MCF 10A (cell line): Measurements from ENCODE around the gene EMB. TPM values are rescaled to one million over a fixed set of nuclear protein-coding genes. Genes with fewer than 3 reads are reported as not detected.
"Not testable (repeated sequence)": the region's sequence is repeated elsewhere in the genome, so short reads cannot be mapped to it uniquely, and the experiment has no call there.

ENCODE experiments used
- BruUV-seq: library from RNA; stranded (reverse); fragments of 400-500 nt; replicated peaks from 2 replicates; lab custom pipeline; 2021; lab: Mats Ljungman, UMichigan
- CTCF ChIA-PET: fragments of 300-600 bp; sonication (Branson Sonifier 250); formaldehyde crosslinking; extraction: SDS; loops from one replicate; lab custom pipeline; 2021; ENCODE audit warnings: antibody characterized with exemption, inconsistent platforms; lab: Yijun Ruan, JAX
- POLR2A ChIA-PET: fragments of 300-600, 350-650 bp; sonication (Branson Sonifier 250); formaldehyde crosslinking; extraction: SDS; loops from one replicate; lab custom pipeline; 2020; ENCODE audit warnings: antibody characterized with exemption, inconsistent platforms; lab: Yijun Ruan, JAX
- DNase-seq: peaks from one replicate; pipeline ENCODE4 v3.0.0-alpha.2; 2018; ENCODE audit not compliant: unreplicated experiment
- H3K27ac Mint-ChIP-seq: one replicate; pipeline ENCODE4 v1.8.0; 2022; ENCODE audit warnings: mild to moderate bottlenecking, low read depth, mixed read lengths; ENCODE audit not compliant: unreplicated experiment
- H3K27me3 Mint-ChIP-seq: one replicate; pipeline ENCODE4 v1.8.0; 2022; ENCODE audit warnings: mixed read lengths; ENCODE audit not compliant: insufficient read depth, unreplicated experiment
- H3K36me3 Mint-ChIP-seq: one replicate; pipeline ENCODE4 v1.8.0; 2022; ENCODE audit warnings: mild to moderate bottlenecking, moderate library complexity, mixed read lengths; ENCODE audit not compliant: insufficient read depth, unreplicated experiment
- H3K4me1 Mint-ChIP-seq: one replicate; pipeline ENCODE4 v1.8.0; 2022; ENCODE audit warnings: mixed read lengths; ENCODE audit not compliant: insufficient read depth, unreplicated experiment
- H3K4me3 Mint-ChIP-seq: one replicate; pipeline ENCODE4 v1.8.0; 2022; ENCODE audit warnings: mild to moderate bottlenecking, moderate library complexity, mixed read lengths; ENCODE audit not compliant: unreplicated experiment
- H3K9me3 Mint-ChIP-seq: one replicate; pipeline ENCODE4 v1.8.0; 2022; ENCODE audit warnings: mixed read lengths; ENCODE audit not compliant: unreplicated experiment
- CTCF ChIP-seq: fragments of 200-600 bp; IDR thresholded peaks from one replicate; pipeline ENCODE4 v1.8.0; 2022; ENCODE audit warnings: antibody characterized with exemption, mild to moderate bottlenecking; ENCODE audit not compliant: unreplicated experiment
- intact Hi-C: fragments of 100-400 bp; cut with micrococcal nuclease; formaldehyde crosslinking; loops from 2 replicates; pipeline ENCODE4 v1.14.1; 2022
- total RNA-seq: library from RNA; stranded (reverse); gene quantifications from 2 replicates; pipeline ENCODE4 v1.2.3, GENCODE V29; 2022

The EMB gene
- total RNA-seq, 1 experiment from 2014 or later = 27.7 TPM

- DNase-seq = peak; percentile 86
- intact Hi-C loops = no loop called here
- TF ChIP-seq CTCF = no peak
- no peaks in the 10 kb centered on the region for H3K36me3 Mint-ChIP-seq
- ChIA-PET POLR2A (interaction anchor here (1.4 kb wide), 1 partner anchor 13 kb away, joined by 4 read pairs; no protein-coding TSS in a partner anchor), CTCF (interaction anchor here (0.7 to 0.9 kb wide), 2 partner anchors 10 to 16 kb away, joined by 3 to 4 read pairs; no protein-coding TSS in a partner anchor)
- no peaks in the 10 kb centered on the region for H3K27me3 Mint-ChIP-seq
- H3K27ac Mint-ChIP-seq = peak overlapping the region; percentile 81
- no peaks in the 10 kb centered on the region for H3K9me3 Mint-ChIP-seq
- H3K4me3 Mint-ChIP-seq = no peak overlapping the region
- H3K4me1 Mint-ChIP-seq = peaks cover 15% of the 10 kb centered on the region
- no TSS peak for BruUV-seq
These were observed 34.2 kb downstream of the EMB start for GRCh38 chr5:50406877-50407276.

- no peak for DNase-seq
- H3K4me1 Mint-ChIP-seq = peaks cover 5% of the 10 kb centered on the region
- intact Hi-C loops = no loop called here
- H3K27ac Mint-ChIP-seq = no peak overlapping the region
- ChIA-PET POLR2A (no interaction called here), CTCF (no interaction called here)
- H3K4me3 Mint-ChIP-seq = no peak overlapping the region
- no TSS peak for BruUV-seq
- H3K27me3 Mint-ChIP-seq = no peaks in the 10 kb centered on the region
- H3K36me3 Mint-ChIP-seq = peaks cover 11% of the 10 kb centered on the region
- TF ChIP-seq CTCF = no peak
- H3K9me3 Mint-ChIP-seq = no peaks in the 10 kb centered on the region
These were observed 39.8 kb downstream of the EMB start for GRCh38 chr5:50401336-50401735.

- not testable (repeated sequence) for BruUV-seq, H3K9me3 Mint-ChIP-seq, H3K36me3 Mint-ChIP-seq, H3K27me3 Mint-ChIP-seq, H3K4me1 Mint-ChIP-seq
- intact Hi-C loops = loop anchor here (1.0 to 5.0 kb wide), 2 partner anchors 48 to 357 kb away; partner anchors contain the start of gene EMB
- peak overlapping the region; percentile 38 for H3K4me3 Mint-ChIP-seq
- DNase-seq = peak; percentile 83
- H3K27ac Mint-ChIP-seq = peak overlapping the region; percentile 44
- POLR2A ChIA-PET = interaction anchor here (0.6 to 1.6 kb wide), 3 partner anchors 13 to 274 kb away, joined by 3 to 4 read pairs (median 3); no protein-coding TSS in a partner anchor
- CTCF ChIA-PET = interaction anchor here (0.5 kb wide), 1 partner anchor 826 kb away, joined by 3 read pairs; no protein-coding TSS in a partner anchor
These were observed 47.0 kb downstream of the EMB start for GRCh38 chr5:50393925-50394609.

GRCh38 chr5:50392289-50392688 lies 48.8 kb downstream of the EMB start:
- DNase-seq, H3K9me3 Mint-ChIP-seq, CTCF ChIA-PET, H3K4me3 Mint-ChIP-seq, H3K4me1 Mint-ChIP-seq, H3K36me3 Mint-ChIP-seq, H3K27ac Mint-ChIP-seq, POLR2A ChIA-PET, H3K27me3 Mint-ChIP-seq, BruUV-seq: not testable (repeated sequence)
- intact Hi-C loops = loop anchor here (5.0 kb wide), 1 partner anchor 50 kb away; the partner anchor contains the start of gene EMB

GRCh38 chr5:50384381-50384780 lies 56.7 kb downstream of the EMB start:
- H3K27me3 Mint-ChIP-seq, H3K27ac Mint-ChIP-seq, BruUV-seq, H3K4me3 Mint-ChIP-seq, H3K9me3 Mint-ChIP-seq, intact Hi-C loops, H3K36me3 Mint-ChIP-seq, DNase-seq, H3K4me1 Mint-ChIP-seq: not testable (repeated sequence)
- ChIA-PET POLR2A (interaction anchor here (0.7 kb wide), 1 partner anchor 375 kb away, joined by 7 read pairs; no protein-coding TSS in a partner anchor), CTCF (interaction anchor here (0.7 to 1.1 kb wide), 2 partner anchors 12 to 64 kb away, joined by 3 to 5 read pairs; no protein-coding TSS in a partner anchor)

GRCh38 chr5:50376696-50377095 lies 64.4 kb downstream of the EMB start:
- H3K36me3 Mint-ChIP-seq, H3K27me3 Mint-ChIP-seq, H3K27ac Mint-ChIP-seq, H3K4me1 Mint-ChIP-seq, DNase-seq, H3K4me3 Mint-ChIP-seq, BruUV-seq, H3K9me3 Mint-ChIP-seq, intact Hi-C loops: not testable (repeated sequence)
- ChIA-PET POLR2A (interaction anchor here (0.6 kb wide), 1 partner anchor 319 kb away, joined by 3 read pairs; no protein-coding TSS in a partner anchor), CTCF (interaction anchor here (1.0 to 1.4 kb wide), 3 partner anchors 12 to 64 kb away, joined by 3 to 5 read pairs (median 3); partner anchors contain the start of gene EMB)

GRCh38 chr5:50369287-50370033 lies 71.6 kb downstream of the EMB start:
- H3K27me3 Mint-ChIP-seq, H3K36me3 Mint-ChIP-seq, intact Hi-C loops, POLR2A ChIA-PET, CTCF ChIA-PET, H3K4me1 Mint-ChIP-seq, H3K4me3 Mint-ChIP-seq, H3K27ac Mint-ChIP-seq, DNase-seq, BruUV-seq: not testable (repeated sequence)
- peaks cover 17% of the 10 kb centered on the region for H3K9me3 Mint-ChIP-seq
